Esophagus squamous epithelium (tissue), 4 donors: ENCODE data around the gene PRKCA.

Experiments used
- POLR2A ChIP-seq, 4 donors: fragments of 450-650 bp; IDR thresholded peaks; one replicate each; pipeline ENCODE4 v1.6.1; 2017; ENCODE audit warnings: antibody characterized with exemption in 4 of 4, mild to moderate bottlenecking in 4 of 4, moderate library complexity in 3 of 4
- TF ChIP-seq, protein P1 (sequence below), 6 experiments: fragments of 450-650 bp in 4 of 6; fragments of 200-600 bp in 2 of 6; sonication (generic) in 2 of 6; IDR thresholded peaks; one replicate each; pipeline ENCODE4 v1.5.1; 2016 to 2019; ENCODE audit warnings: antibody characterized with exemption in 6 of 6, mild to moderate bottlenecking in 4 of 6, moderate library complexity in 4 of 6

DNA sequence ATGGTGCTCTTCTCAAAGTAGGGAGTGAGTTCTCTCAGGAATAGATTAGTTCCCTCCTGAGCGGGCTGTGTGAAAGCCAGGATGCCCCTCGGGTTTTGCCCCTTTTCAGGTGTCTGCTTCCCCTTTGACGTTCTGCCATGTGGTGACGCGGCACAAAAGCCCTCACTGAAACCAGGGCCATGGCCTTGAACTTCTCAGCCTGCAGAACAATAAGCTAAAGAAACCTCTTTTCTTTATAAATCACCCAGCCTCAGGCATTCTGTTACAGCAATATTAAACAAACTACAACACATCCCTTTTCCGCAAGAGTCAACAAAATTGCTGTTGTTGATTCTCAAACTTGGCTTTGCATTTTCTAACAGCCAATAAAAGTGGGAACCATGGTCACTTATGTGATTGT lies 517.1 kb downstream of the PRKCA start:
- TF ChIP-seq, protein P1, sequence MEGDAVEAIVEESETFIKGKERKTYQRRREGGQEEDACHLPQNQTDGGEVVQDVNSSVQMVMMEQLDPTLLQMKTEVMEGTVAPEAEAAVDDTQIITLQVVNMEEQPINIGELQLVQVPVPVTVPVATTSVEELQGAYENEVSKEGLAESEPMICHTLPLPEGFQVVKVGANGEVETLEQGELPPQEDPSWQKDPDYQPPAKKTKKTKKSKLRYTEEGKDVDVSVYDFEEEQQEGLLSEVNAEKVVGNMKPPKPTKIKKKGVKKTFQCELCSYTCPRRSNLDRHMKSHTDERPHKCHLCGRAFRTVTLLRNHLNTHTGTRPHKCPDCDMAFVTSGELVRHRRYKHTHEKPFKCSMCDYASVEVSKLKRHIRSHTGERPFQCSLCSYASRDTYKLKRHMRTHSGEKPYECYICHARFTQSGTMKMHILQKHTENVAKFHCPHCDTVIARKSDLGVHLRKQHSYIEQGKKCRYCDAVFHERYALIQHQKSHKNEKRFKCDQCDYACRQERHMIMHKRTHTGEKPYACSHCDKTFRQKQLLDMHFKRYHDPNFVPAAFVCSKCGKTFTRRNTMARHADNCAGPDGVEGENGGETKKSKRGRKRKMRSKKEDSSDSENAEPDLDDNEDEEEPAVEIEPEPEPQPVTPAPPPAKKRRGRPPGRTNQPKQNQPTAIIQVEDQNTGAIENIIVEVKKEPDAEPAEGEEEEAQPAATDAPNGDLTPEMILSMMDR (IDR thresholded peaks at IDR 0.05), result no peak
- no peak for TF ChIP-seq POLR2A (IDR thresholded peaks at IDR 0.05)
